ENCODE measurements around the gene ADAMTS7.

ADAMTS7 gene, protein sequence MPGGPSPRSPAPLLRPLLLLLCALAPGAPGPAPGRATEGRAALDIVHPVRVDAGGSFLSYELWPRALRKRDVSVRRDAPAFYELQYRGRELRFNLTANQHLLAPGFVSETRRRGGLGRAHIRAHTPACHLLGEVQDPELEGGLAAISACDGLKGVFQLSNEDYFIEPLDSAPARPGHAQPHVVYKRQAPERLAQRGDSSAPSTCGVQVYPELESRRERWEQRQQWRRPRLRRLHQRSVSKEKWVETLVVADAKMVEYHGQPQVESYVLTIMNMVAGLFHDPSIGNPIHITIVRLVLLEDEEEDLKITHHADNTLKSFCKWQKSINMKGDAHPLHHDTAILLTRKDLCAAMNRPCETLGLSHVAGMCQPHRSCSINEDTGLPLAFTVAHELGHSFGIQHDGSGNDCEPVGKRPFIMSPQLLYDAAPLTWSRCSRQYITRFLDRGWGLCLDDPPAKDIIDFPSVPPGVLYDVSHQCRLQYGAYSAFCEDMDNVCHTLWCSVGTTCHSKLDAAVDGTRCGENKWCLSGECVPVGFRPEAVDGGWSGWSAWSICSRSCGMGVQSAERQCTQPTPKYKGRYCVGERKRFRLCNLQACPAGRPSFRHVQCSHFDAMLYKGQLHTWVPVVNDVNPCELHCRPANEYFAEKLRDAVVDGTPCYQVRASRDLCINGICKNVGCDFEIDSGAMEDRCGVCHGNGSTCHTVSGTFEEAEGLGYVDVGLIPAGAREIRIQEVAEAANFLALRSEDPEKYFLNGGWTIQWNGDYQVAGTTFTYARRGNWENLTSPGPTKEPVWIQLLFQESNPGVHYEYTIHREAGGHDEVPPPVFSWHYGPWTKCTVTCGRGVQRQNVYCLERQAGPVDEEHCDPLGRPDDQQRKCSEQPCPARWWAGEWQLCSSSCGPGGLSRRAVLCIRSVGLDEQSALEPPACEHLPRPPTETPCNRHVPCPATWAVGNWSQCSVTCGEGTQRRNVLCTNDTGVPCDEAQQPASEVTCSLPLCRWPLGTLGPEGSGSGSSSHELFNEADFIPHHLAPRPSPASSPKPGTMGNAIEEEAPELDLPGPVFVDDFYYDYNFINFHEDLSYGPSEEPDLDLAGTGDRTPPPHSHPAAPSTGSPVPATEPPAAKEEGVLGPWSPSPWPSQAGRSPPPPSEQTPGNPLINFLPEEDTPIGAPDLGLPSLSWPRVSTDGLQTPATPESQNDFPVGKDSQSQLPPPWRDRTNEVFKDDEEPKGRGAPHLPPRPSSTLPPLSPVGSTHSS (N-terminal part only)

DNA sequence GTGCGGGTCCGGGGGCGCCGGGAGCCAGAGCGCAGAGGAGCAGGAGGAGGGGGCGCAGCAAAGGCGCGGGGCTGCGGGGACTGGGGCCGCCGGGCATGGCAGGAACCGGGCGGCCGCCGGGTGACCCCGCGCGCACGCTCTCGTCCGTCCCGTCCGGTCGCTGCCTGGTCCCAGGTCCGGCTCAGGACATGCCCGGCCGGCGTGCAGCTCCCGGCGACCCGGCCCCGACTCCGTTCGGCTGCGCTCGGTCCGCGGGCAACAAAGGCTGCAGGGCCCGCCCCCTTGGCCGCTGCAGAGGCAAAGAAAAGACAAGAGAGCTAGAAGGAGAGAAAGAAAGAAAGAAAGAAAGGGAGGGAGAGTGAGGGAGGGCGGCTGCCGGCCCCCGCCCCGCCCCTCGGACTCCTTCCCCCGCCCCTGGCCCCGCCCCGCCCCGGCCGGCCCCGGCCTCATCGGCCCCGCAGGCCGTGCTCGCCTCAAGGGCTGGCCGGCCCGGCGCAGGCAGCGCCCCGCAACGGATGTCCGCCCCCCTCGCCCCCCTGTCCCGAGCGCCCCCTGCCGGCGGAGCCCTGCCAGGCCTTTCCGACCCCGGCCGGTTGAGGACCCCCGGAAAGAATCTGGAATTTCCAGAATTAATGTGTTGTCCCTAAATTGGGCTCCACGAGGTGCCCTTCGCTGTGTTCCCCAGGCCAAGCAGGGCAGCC is at the start of gene ADAMTS7:
TSS of gene ADAMTS7 (minus strand) at position 341 of the 701 bp plus-strand sequence. CDS start at position 97, 244 bp downstream.
- H2AFZ ChIP-seq (ENCODE audit: low read depth): peak within 1 kb of the TSS; percentile 89
- H3K36me3 ChIP-seq (ENCODE audit: insufficient read depth): no peaks in the 10 kb centered on the region

GRCh38 chr15:78859971-78860719 is 48.9 kb upstream of the ADAMTS7 start:
- Histone ChIP-seq H3K4me2 (peak overlapping the region; percentile 58), H3K27me3 (ENCODE audit: insufficient read depth, low read depth) (no peaks in the 10 kb centered on the region), H3K4me3 (IDR thresholded peaks at IDR 0.05; ENCODE audit: insufficient read depth, low read depth, low read length) (no peak overlapping the region), H3K36me3 (ENCODE audit: insufficient read depth) (no peaks in the 10 kb centered on the region), H3K27ac (peak overlapping the region; percentile 70), H3K9ac (peak overlapping the region; percentile 82), H3K4me1 (ENCODE audit: low read depth, poor library complexity, severe bottlenecking) (peaks cover 18% of the 10 kb centered on the region), H2AFZ (ENCODE audit: low read depth) (peak overlapping the region; percentile 98), H3K79me2 (ENCODE audit: insufficient read depth, low read depth) (no peaks in the 10 kb centered on the region), H4K20me1 (ENCODE audit: insufficient read depth) (no peaks in the 10 kb centered on the region)
- TF ChIP-seq, protein P1, sequence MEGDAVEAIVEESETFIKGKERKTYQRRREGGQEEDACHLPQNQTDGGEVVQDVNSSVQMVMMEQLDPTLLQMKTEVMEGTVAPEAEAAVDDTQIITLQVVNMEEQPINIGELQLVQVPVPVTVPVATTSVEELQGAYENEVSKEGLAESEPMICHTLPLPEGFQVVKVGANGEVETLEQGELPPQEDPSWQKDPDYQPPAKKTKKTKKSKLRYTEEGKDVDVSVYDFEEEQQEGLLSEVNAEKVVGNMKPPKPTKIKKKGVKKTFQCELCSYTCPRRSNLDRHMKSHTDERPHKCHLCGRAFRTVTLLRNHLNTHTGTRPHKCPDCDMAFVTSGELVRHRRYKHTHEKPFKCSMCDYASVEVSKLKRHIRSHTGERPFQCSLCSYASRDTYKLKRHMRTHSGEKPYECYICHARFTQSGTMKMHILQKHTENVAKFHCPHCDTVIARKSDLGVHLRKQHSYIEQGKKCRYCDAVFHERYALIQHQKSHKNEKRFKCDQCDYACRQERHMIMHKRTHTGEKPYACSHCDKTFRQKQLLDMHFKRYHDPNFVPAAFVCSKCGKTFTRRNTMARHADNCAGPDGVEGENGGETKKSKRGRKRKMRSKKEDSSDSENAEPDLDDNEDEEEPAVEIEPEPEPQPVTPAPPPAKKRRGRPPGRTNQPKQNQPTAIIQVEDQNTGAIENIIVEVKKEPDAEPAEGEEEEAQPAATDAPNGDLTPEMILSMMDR (conservative IDR thresholded peaks at IDR 0.05; ENCODE audit: low read depth, low read length): peak; percentile 65

More for the DNA sequence above, at the start of gene ADAMTS7:
- no peaks in the 10 kb centered on the region for H3K79me2 ChIP-seq (ENCODE audit: insufficient read depth, low read depth)
- H3K27me3 ChIP-seq (ENCODE audit: insufficient read depth, low read depth): peaks cover 5% of the 10 kb centered on the region; the same call in 1 of the 2 replicates
- H3K9ac ChIP-seq: no peak within 1 kb of the TSS
- H3K4me3 ChIP-seq (IDR thresholded peaks at IDR 0.05; ENCODE audit: insufficient read depth, low read depth, low read length): no peak within 1 kb of the TSS
- H4K20me1 ChIP-seq (ENCODE audit: insufficient read depth): no peaks in the 10 kb centered on the region
- TF ChIP-seq, protein P1 (conservative IDR thresholded peaks at IDR 0.05; ENCODE audit: low read depth, low read length): peak; percentile 76
- H3K4me1 ChIP-seq (ENCODE audit: low read depth, poor library complexity, severe bottlenecking): peaks cover 3% of the 10 kb centered on the region
- H3K4me2 ChIP-seq: peak within 1 kb of the TSS; percentile 73
- H3K27ac ChIP-seq: no peak within 1 kb of the TSS

DNA sequence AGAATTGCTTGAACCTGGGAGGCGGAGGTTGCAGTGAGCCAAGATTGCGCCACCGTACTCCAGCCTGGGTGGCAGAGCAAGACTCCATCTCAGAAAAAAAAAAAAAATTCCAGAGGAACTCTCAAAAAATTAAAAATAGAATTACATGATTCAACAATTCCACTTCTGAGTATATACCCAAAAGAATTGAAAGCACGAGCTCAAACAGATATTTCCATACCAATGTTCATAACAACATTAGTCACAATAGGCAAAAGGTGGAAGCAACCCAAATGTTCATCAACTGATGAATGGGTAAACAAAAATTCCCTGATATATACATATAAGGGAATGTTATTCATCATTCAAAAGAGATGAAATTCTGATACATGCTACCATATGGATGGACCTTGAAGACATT is 44.5 kb upstream of the ADAMTS7 start:
- H3K4me1 ChIP-seq (ENCODE audit: low read depth, poor library complexity, severe bottlenecking): peaks cover 18% of the 10 kb centered on the region

More for the DNA sequence above, 44.5 kb upstream of the ADAMTS7 start:
- H3K4me2 ChIP-seq: no peak overlapping the region
- H3K27ac ChIP-seq: no peak overlapping the region
- TF ChIP-seq, protein P1 (conservative IDR thresholded peaks at IDR 0.05; ENCODE audit: low read depth, low read length): no peak
- H3K9ac ChIP-seq: no peak overlapping the region
- H3K79me2 ChIP-seq (ENCODE audit: insufficient read depth, low read depth): no peaks in the 10 kb centered on the region
- no peaks in the 10 kb centered on the region for H3K36me3 ChIP-seq (ENCODE audit: insufficient read depth)
- H2AFZ ChIP-seq (ENCODE audit: low read depth): no peak overlapping the region
- no peaks in the 10 kb centered on the region for H4K20me1 ChIP-seq (ENCODE audit: insufficient read depth)
- H3K27me3 ChIP-seq (ENCODE audit: insufficient read depth, low read depth): no peaks in the 10 kb centered on the region
- H3K4me3 ChIP-seq (IDR thresholded peaks at IDR 0.05; ENCODE audit: insufficient read depth, low read depth, low read length): no peak overlapping the region

Data from KMS-11 (cell line).